ENCODE measurements around the gene MAPK8IP1.
A peak's percentile ranks its signal among the peaks of the same experiment; 100 is the strongest.

Gene MAPK8IP1

DNA sequence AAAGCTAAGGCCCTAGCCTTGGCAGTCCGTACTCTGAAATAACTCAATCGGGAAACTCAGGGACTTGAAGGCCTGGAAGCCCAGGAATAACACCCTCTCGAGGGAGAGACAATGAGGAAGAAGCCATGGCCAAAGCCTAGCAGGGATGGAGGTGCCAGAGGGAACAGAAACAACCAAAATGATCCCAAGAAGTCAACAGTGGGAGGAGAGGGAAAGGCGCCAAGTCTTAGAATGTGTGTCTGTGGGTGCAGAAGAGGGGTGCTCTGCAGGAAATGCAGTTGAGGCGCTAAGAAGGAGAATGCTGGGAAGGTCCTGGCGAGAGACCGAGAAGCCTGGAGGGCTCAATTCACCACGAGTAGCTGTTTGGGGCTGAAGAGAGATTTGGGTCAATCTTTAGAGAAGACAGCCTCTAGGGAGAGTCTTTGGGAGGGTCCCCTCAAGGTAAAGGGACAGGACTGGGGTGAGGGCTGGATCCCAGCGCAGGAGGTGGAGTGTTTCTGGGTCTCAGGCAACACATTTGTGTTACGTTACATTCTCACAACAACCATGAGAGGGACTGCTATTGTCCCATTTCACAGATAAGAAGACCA is 760 bp upstream of the MAPK8IP1 start:
- TF ChIP-seq, protein P1, sequence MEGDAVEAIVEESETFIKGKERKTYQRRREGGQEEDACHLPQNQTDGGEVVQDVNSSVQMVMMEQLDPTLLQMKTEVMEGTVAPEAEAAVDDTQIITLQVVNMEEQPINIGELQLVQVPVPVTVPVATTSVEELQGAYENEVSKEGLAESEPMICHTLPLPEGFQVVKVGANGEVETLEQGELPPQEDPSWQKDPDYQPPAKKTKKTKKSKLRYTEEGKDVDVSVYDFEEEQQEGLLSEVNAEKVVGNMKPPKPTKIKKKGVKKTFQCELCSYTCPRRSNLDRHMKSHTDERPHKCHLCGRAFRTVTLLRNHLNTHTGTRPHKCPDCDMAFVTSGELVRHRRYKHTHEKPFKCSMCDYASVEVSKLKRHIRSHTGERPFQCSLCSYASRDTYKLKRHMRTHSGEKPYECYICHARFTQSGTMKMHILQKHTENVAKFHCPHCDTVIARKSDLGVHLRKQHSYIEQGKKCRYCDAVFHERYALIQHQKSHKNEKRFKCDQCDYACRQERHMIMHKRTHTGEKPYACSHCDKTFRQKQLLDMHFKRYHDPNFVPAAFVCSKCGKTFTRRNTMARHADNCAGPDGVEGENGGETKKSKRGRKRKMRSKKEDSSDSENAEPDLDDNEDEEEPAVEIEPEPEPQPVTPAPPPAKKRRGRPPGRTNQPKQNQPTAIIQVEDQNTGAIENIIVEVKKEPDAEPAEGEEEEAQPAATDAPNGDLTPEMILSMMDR (IDR thresholded peaks at IDR 0.05; ENCODE audit: insufficient read depth, low read length), result no peak
- TF ChIP-seq, protein P2, sequence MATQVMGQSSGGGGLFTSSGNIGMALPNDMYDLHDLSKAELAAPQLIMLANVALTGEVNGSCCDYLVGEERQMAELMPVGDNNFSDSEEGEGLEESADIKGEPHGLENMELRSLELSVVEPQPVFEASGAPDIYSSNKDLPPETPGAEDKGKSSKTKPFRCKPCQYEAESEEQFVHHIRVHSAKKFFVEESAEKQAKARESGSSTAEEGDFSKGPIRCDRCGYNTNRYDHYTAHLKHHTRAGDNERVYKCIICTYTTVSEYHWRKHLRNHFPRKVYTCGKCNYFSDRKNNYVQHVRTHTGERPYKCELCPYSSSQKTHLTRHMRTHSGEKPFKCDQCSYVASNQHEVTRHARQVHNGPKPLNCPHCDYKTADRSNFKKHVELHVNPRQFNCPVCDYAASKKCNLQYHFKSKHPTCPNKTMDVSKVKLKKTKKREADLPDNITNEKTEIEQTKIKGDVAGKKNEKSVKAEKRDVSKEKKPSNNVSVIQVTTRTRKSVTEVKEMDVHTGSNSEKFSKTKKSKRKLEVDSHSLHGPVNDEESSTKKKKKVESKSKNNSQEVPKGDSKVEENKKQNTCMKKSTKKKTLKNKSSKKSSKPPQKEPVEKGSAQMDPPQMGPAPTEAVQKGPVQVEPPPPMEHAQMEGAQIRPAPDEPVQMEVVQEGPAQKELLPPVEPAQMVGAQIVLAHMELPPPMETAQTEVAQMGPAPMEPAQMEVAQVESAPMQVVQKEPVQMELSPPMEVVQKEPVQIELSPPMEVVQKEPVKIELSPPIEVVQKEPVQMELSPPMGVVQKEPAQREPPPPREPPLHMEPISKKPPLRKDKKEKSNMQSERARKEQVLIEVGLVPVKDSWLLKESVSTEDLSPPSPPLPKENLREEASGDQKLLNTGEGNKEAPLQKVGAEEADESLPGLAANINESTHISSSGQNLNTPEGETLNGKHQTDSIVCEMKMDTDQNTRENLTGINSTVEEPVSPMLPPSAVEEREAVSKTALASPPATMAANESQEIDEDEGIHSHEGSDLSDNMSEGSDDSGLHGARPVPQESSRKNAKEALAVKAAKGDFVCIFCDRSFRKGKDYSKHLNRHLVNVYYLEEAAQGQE (IDR thresholded peaks at IDR 0.05; ENCODE audit: insufficient replicate concordance, low read depth), result no peak
- TF ChIP-seq GABPA (IDR thresholded peaks at IDR 0.05; ENCODE audit: low read depth) (no peak), POLR2AphosphoS5 (IDR thresholded peaks at IDR 0.05; ENCODE audit: low read depth) (no peak), SPI1 (IDR thresholded peaks at IDR 0.05; ENCODE audit: borderline replicate concordance, low read depth) (no peak)
- no peak overlapping the region for H3K4me3 ChIP-seq (replicated peaks; ENCODE audit: insufficient read depth, low read length)
- DNase-seq (ENCODE audit: low read depth in 1 of 2, low spot score in 1 of 2), result no peak
- H3K27ac ChIP-seq (replicated peaks), result no peak overlapping the region
- H3K27me3 ChIP-seq (ENCODE audit: insufficient read depth, poor library complexity, severe bottlenecking), result no peaks in the 10 kb centered on the region

DNA sequence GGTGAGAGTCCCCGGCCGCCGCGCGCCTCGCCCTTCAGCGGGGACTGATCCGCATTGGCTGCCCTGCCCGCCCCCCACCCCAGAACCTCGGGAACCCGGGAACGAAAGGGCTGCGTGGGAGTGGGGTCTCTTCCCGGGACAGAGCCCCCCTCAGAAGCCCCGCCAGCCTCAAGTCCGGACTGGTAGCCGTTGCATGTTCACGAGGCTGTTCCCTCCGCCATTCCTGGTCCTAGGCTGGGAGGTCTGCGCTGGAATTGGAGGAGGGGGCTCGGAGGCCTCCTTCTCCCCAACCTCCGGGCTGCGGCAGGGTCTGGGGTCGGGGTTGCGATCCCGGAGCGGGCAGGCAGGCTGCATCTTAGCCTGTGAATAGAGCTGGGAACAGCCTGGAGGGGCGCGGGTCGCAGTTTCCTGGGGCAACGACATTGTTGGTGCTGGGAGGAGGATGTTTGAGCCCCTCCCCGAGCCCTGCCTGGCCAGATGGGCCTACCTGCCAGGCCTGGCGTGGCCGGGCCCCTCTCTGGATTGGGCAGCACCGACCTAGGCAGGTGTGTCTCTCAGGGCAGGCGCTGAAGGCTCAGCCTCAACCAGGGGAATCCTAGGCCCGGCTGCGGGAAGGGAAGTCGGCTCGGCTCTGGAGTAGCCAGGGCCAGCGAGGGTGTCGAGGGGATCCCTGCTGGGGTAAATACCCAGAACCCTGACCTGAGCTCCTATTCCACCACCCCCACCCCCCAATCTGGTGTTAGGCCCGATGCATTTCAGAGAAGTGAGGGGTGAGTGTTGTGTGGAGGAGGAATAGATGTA is 670 bp downstream of the MAPK8IP1 start:
- TF ChIP-seq POLR2AphosphoS5 (IDR thresholded peaks at IDR 0.05; ENCODE audit: low read depth), result no peak
- no peak for TF ChIP-seq SPI1 (IDR thresholded peaks at IDR 0.05; ENCODE audit: borderline replicate concordance, low read depth)
- H3K27me3 ChIP-seq (ENCODE audit: insufficient read depth, poor library complexity, severe bottlenecking), result no peaks in the 10 kb centered on the region
- no peak overlapping the region for H3K27ac ChIP-seq (replicated peaks)
- H3K4me3 ChIP-seq (replicated peaks; ENCODE audit: insufficient read depth, low read length), result peak overlapping the region; percentile 34
- no peak for DNase-seq (ENCODE audit: low read depth in 1 of 2, low spot score in 1 of 2)

DNA sequence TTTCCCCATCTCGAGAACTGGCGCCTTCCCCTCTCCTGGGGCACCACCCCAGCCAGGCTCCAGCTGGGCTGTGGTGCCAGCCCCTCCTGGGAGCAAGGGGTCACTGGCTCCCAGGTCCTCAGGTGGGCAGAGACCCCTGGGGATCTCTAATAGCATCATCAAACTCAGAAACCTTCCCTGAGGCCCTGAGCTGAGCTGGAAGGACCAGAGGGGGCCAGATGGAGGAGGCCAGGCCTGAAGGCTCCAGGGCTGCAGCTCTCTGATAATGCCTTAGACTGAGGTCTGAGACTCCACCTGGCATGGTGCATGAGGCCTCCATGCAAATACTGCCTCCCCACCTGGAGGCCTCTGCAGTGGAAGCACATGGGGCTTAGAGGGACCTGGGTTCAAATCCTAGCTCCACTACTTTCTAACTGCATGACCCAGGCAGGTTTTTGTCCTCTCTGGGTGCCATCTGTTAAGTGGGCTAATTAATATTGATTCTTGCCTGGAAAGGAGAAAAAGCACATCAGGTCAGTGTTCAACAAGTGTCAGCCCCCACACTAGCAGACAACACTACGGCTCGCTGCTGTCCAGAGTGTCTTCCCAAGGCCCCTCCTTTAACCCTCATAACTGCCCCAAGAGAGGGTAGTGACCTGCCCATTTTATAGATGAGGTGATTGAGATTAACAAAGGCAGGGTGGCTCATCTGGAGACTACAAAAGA is 1.5 kb downstream of the MAPK8IP1 start:
- Histone ChIP-seq H3K27ac (replicated peaks) (no peak overlapping the region), H3K4me3 (replicated peaks; ENCODE audit: insufficient read depth, low read length) (no peak overlapping the region), H3K27me3 (ENCODE audit: insufficient read depth, poor library complexity, severe bottlenecking) (no peaks in the 10 kb centered on the region)
- no peak for DNase-seq (ENCODE audit: low read depth in 1 of 2, low spot score in 1 of 2)
- TF ChIP-seq GABPA (IDR thresholded peaks at IDR 0.05; ENCODE audit: low read depth) (no peak), POLR2AphosphoS5 (IDR thresholded peaks at IDR 0.05; ENCODE audit: low read depth) (no peak), SPI1 (IDR thresholded peaks at IDR 0.05; ENCODE audit: borderline replicate concordance, low read depth) (no peak)
- TF ChIP-seq, protein P1 (IDR thresholded peaks at IDR 0.05; ENCODE audit: insufficient read depth, low read length), result no peak
- TF ChIP-seq, protein P2 (IDR thresholded peaks at IDR 0.05; ENCODE audit: insufficient replicate concordance, low read depth), result no peak

DNA sequence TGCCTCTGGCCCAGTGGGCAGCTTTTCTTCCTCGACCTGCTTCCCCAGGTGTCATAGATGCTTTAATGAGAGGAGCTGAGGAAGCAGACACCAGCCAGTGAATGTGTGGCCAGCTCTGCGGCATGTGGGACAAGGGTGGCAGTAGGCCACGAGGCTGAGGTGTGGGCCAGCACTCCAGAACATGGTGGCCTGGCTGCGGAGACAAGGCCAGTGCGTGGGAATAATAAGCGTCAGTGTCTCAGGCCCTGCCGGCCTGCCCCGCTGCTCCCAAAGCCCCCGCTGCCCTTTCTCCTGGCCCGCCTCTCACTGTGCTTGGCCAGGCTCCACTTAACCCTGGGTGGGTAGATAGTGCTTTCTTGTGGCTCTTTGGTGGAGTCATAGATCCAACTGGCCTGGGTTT is 2.1 kb downstream of the MAPK8IP1 start:
- Histone ChIP-seq H3K27me3 (ENCODE audit: insufficient read depth, poor library complexity, severe bottlenecking) (no peaks in the 10 kb centered on the region), H3K27ac (replicated peaks) (no peak overlapping the region), H3K4me3 (replicated peaks; ENCODE audit: insufficient read depth, low read length) (no peak overlapping the region)
- no peak for DNase-seq (ENCODE audit: low read depth in 1 of 2, low spot score in 1 of 2)
- no peak for TF ChIP-seq GABPA (IDR thresholded peaks at IDR 0.05; ENCODE audit: low read depth)
- TF ChIP-seq, protein P2 (IDR thresholded peaks at IDR 0.05; ENCODE audit: insufficient replicate concordance, low read depth), result no peak
- TF ChIP-seq, protein P1 (IDR thresholded peaks at IDR 0.05; ENCODE audit: insufficient read depth, low read length), result no peak
- TF ChIP-seq SPI1 (IDR thresholded peaks at IDR 0.05; ENCODE audit: borderline replicate concordance, low read depth), result no peak
- TF ChIP-seq POLR2AphosphoS5 (IDR thresholded peaks at IDR 0.05; ENCODE audit: low read depth), result no peak

All from HL-60 (cell line).